ENCODE measurements around the gene SRXN1. TPM values are rescaled to one million over a fixed set of nuclear protein-coding genes. Genes with fewer than 3 reads are reported as not detected.

The SRXN1 gene
- total RNA-seq, 1 donor from 2014 or later: 17.7 TPM

GRCh38 chr20:663315-664090, 10.5 kb upstream of the SRXN1 start:
- H3K9me3 ChIP-seq (ENCODE audit: insufficient read depth, low read depth, low read length): no peaks in the 10 kb centered on the region
- Mint-ChIP-seq H3K27ac (ENCODE audit: unreplicated experiment) (no peak overlapping the region), H3K4me3 (ENCODE audit: unreplicated experiment) (no peak overlapping the region), H3K4me1 (ENCODE audit: low read depth, unreplicated experiment) (peaks cover 19% of the 10 kb centered on the region), H3K36me3 (ENCODE audit: low read depth, unreplicated experiment) (no peaks in the 10 kb centered on the region), H3K9me3 (ENCODE audit: unreplicated experiment) (no peaks in the 10 kb centered on the region), H3K27me3 (ENCODE audit: low read depth, unreplicated experiment) (peaks cover 37% of the 10 kb centered on the region)
- no peak for TF ChIP-seq CTCF (IDR thresholded peaks at IDR 0.05; ENCODE audit: insufficient read depth, low read depth, low read length)
- TF ChIP-seq EZH2 (IDR thresholded peaks at IDR 0.05; ENCODE audit: insufficient read depth, low read length): peak; percentile 88
- H3K9ac ChIP-seq (ENCODE audit: low read length): no peak overlapping the region
- no peak overlapping the region for H3K4me3 ChIP-seq (ENCODE audit: insufficient read depth, low read depth, low read length)
- H3K79me2 ChIP-seq (ENCODE audit: insufficient read depth, low read length): no peaks in the 10 kb centered on the region
- FAIRE-seq (no peak), DNase-seq (ENCODE audit: low read depth) (no peak)
- no peaks in the 10 kb centered on the region for H4K20me1 ChIP-seq (ENCODE audit: insufficient read depth, low read length)
- H3K36me3 ChIP-seq (ENCODE audit: insufficient read depth, low read length): no peaks in the 10 kb centered on the region
- H3K27me3 ChIP-seq (ENCODE audit: insufficient read depth, low read length): peaks cover 45% of the 10 kb centered on the region
- no peak overlapping the region for H2AFZ ChIP-seq (ENCODE audit: low read depth, low read length)
- H3K4me2 ChIP-seq (ENCODE audit: low read length): no peak overlapping the region
- no peaks in the 10 kb centered on the region for H3K4me1 ChIP-seq (ENCODE audit: insufficient read depth, low read length)
- no peak overlapping the region for H3K27ac ChIP-seq (ENCODE audit: low read depth, low read length)

- H3K27ac ChIP-seq (ENCODE audit: low read depth, low read length): no peak overlapping the region
- no peak overlapping the region for H3K4me3 ChIP-seq (ENCODE audit: insufficient read depth, low read depth, low read length)
- Mint-ChIP-seq H3K9me3 (ENCODE audit: unreplicated experiment) (no peaks in the 10 kb centered on the region), H3K27ac (ENCODE audit: unreplicated experiment) (no peak overlapping the region), H3K4me3 (ENCODE audit: unreplicated experiment) (no peak overlapping the region), H3K27me3 (ENCODE audit: low read depth, unreplicated experiment) (peaks cover 30% of the 10 kb centered on the region), H3K36me3 (ENCODE audit: low read depth, unreplicated experiment) (no peaks in the 10 kb centered on the region), H3K4me1 (ENCODE audit: low read depth, unreplicated experiment) (peaks cover 24% of the 10 kb centered on the region)
- no peaks in the 10 kb centered on the region for H3K36me3 ChIP-seq (ENCODE audit: insufficient read depth, low read length)
- no peaks in the 10 kb centered on the region for H3K9me3 ChIP-seq (ENCODE audit: insufficient read depth, low read depth, low read length)
- H3K4me2 ChIP-seq (ENCODE audit: low read length): peak overlapping the region; percentile 48
- no peak for TF ChIP-seq EZH2 (IDR thresholded peaks at IDR 0.05; ENCODE audit: insufficient read depth, low read length)
- TF ChIP-seq CTCF (IDR thresholded peaks at IDR 0.05; ENCODE audit: insufficient read depth, low read depth, low read length): no peak
- DNase-seq (ENCODE audit: low read depth) (no peak), FAIRE-seq (no peak)
- no peak overlapping the region for H3K9ac ChIP-seq (ENCODE audit: low read length)
- H3K4me1 ChIP-seq (ENCODE audit: insufficient read depth, low read length): no peaks in the 10 kb centered on the region
- no peaks in the 10 kb centered on the region for H4K20me1 ChIP-seq (ENCODE audit: insufficient read depth, low read length)
- no peaks in the 10 kb centered on the region for H3K79me2 ChIP-seq (ENCODE audit: insufficient read depth, low read length)
- no peak overlapping the region for H2AFZ ChIP-seq (ENCODE audit: low read depth, low read length)
- H3K27me3 ChIP-seq (ENCODE audit: insufficient read depth, low read length): peaks cover 46% of the 10 kb centered on the region
These were observed 9.5 kb upstream of the SRXN1 start for GRCh38 chr20:662277-663192.
